ENCODE results near the gene BGLAP.
A peak's percentile ranks its signal among the peaks of the same experiment; 100 is the strongest.

BGLAP gene

GRCh38 chr1:156259805-156260204, 17.8 kb downstream of the BGLAP start:
- no peak for DNase-seq

- DNase-seq = no peak
Measured at GRCh38 chr1:156260896-156261295, 18.9 kb downstream of the BGLAP start.

- DNase-seq = no peak
Measured at GRCh38 chr1:156262461-156263287, 20.7 kb downstream of the BGLAP start.

- DNase-seq = no peak
Measured at GRCh38 chr1:156263288-156263655, 21.3 kb downstream of the BGLAP start.

GRCh38 chr1:156266051-156266450, 24.1 kb downstream of the BGLAP start:
- DNase-seq = no peak

- no peak for DNase-seq
Measured at GRCh38 chr1:156268336-156268735, 26.4 kb downstream of the BGLAP start.

- no peak for DNase-seq
Measured at GRCh38 chr1:156270314-156270713, 28.3 kb downstream of the BGLAP start.

GRCh38 chr1:156276532-156276931, 34.5 kb downstream of the BGLAP start:
- no peak for DNase-seq

GRCh38 chr1:156276966-156277381, 35.0 kb downstream of the BGLAP start:
- DNase-seq = no peak

- no peak for DNase-seq
Measured at GRCh38 chr1:156279837-156280236, 37.9 kb downstream of the BGLAP start.

- DNase-seq = peak; percentile 2
Measured at GRCh38 chr1:156281281-156281680, 39.3 kb downstream of the BGLAP start.

- DNase-seq = no peak
Measured at GRCh38 chr1:156281693-156282478, 39.9 kb downstream of the BGLAP start.

- DNase-seq = peak; percentile 92
Measured at GRCh38 chr1:156282479-156283222, 40.7 kb downstream of the BGLAP start, which contains the start of gene SMG5. SMG5 (minus strand) TSS chr1:156282825; CDS start chr1:156282680, 145 bp downstream.

- DNase-seq = no peak
Measured at GRCh38 chr1:156283521-156283920, 41.5 kb downstream of the BGLAP start.

GRCh38 chr1:156284112-156284511, 42.1 kb downstream of the BGLAP start, which contains the start of gene TMEM79:
TMEM79 (plus strand) TSS chr1:156284325; CDS start chr1:156285227, 902 bp downstream.
- DNase-seq = no peak

GRCh38 chr1:156284757-156285156, 42.8 kb downstream of the BGLAP start:
- no peak for DNase-seq

GRCh38 chr1:156285437-156285836, 43.5 kb downstream of the BGLAP start:
- no peak for DNase-seq

GRCh38 chr1:156286061-156286460, 44.1 kb downstream of the BGLAP start:
- no peak for DNase-seq

- no peak for DNase-seq
Measured at GRCh38 chr1:156289857-156290256, 47.9 kb downstream of the BGLAP start.

- no peak for DNase-seq
Measured at GRCh38 chr1:156291226-156292061, 49.5 kb downstream of the BGLAP start.
